ENCODE results near the gene NPR2.

The NPR2 gene

DNA sequence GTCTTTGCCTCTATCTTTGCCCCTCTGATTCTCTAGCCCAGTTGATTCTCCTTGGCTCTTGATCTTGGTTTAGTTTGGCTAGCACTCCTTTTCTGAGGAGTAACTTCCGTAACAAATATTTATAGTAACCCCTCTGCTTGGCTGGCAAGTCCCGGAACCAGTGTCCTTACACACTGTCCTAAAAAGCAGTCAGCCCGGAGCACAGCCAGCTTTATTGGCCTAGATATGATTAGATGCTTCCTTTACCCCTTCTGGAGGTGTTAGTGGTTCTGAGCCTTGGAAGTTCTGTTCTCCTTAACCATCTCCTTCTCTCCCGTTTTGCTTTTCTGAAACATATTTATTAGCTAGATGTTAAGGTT, 20.3 kb upstream of the NPR2 start:
- Histone ChIP-seq H3K27ac (no peak overlapping the region), H3K4me3 (IDR thresholded peaks at IDR 0.05; ENCODE audit: insufficient read depth, low read depth, low read length) (no peak overlapping the region), H3K4me1 (ENCODE audit: low read depth, poor library complexity, severe bottlenecking) (peaks cover 7% of the 10 kb centered on the region), H3K4me2 (no peak overlapping the region), H3K27me3 (ENCODE audit: insufficient read depth, low read depth) (no peaks in the 10 kb centered on the region), H3K9ac (no peak overlapping the region), H3K36me3 (ENCODE audit: insufficient read depth) (no peaks in the 10 kb centered on the region), H2AFZ (ENCODE audit: low read depth) (no peak overlapping the region), H3K79me2 (ENCODE audit: insufficient read depth, low read depth) (0 out of 2 replicates have a peak, but pooled peaks cover 7% of the 10 kb centered on the region), H4K20me1 (ENCODE audit: insufficient read depth) (no peaks in the 10 kb centered on the region)
- TF ChIP-seq, protein P1, sequence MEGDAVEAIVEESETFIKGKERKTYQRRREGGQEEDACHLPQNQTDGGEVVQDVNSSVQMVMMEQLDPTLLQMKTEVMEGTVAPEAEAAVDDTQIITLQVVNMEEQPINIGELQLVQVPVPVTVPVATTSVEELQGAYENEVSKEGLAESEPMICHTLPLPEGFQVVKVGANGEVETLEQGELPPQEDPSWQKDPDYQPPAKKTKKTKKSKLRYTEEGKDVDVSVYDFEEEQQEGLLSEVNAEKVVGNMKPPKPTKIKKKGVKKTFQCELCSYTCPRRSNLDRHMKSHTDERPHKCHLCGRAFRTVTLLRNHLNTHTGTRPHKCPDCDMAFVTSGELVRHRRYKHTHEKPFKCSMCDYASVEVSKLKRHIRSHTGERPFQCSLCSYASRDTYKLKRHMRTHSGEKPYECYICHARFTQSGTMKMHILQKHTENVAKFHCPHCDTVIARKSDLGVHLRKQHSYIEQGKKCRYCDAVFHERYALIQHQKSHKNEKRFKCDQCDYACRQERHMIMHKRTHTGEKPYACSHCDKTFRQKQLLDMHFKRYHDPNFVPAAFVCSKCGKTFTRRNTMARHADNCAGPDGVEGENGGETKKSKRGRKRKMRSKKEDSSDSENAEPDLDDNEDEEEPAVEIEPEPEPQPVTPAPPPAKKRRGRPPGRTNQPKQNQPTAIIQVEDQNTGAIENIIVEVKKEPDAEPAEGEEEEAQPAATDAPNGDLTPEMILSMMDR (conservative IDR thresholded peaks at IDR 0.05; ENCODE audit: low read depth, low read length): no peak

DNA sequence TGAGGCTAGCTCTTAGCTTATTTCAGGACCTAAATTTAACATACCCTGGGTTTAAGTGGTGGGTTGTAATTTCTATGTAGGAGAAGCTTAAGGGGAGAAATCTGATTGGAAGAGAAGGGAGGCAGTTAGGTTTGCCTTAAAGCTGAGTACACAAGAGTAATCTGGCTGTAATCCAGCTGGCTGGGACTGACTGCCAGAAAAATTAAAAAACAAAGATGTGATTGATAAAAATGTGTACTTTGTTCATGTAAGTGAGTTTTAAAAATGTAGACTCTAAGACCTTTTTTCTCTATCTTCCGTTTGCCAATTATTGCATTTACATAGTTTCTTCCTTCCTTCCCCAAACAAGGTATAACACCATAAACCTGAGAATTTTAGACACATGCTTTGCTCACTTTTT, 19.9 kb upstream of the NPR2 start:
- no peak overlapping the region for H3K27ac ChIP-seq
- no peak overlapping the region for H3K4me2 ChIP-seq
- H3K36me3 ChIP-seq (ENCODE audit: insufficient read depth): no peaks in the 10 kb centered on the region
- 0 out of 2 replicates have a peak, but pooled peaks cover 6% of the 10 kb centered on the region for H3K79me2 ChIP-seq (ENCODE audit: insufficient read depth, low read depth)
- no peak overlapping the region for H3K4me3 ChIP-seq (IDR thresholded peaks at IDR 0.05; ENCODE audit: insufficient read depth, low read depth, low read length)
- no peaks in the 10 kb centered on the region for H3K27me3 ChIP-seq (ENCODE audit: insufficient read depth, low read depth)
- H3K9ac ChIP-seq: no peak overlapping the region
- TF ChIP-seq, protein P1 (conservative IDR thresholded peaks at IDR 0.05; ENCODE audit: low read depth, low read length): no peak
- no peak overlapping the region for H2AFZ ChIP-seq (ENCODE audit: low read depth)
- H3K4me1 ChIP-seq (ENCODE audit: low read depth, poor library complexity, severe bottlenecking): peaks cover 10% of the 10 kb centered on the region
- H4K20me1 ChIP-seq (ENCODE audit: insufficient read depth): no peaks in the 10 kb centered on the region

GRCh38 chr9:35771943-35772342, 19.4 kb upstream of the NPR2 start:
- TF ChIP-seq, protein P1 (conservative IDR thresholded peaks at IDR 0.05; ENCODE audit: low read depth, low read length): no peak
- H3K27me3 ChIP-seq (ENCODE audit: insufficient read depth, low read depth): no peaks in the 10 kb centered on the region
- H4K20me1 ChIP-seq (ENCODE audit: insufficient read depth): no peaks in the 10 kb centered on the region
- H3K4me1 ChIP-seq (ENCODE audit: low read depth, poor library complexity, severe bottlenecking): peaks cover 10% of the 10 kb centered on the region
- no peak overlapping the region for H3K27ac ChIP-seq
- H3K9ac ChIP-seq: no peak overlapping the region
- H3K4me3 ChIP-seq (IDR thresholded peaks at IDR 0.05; ENCODE audit: insufficient read depth, low read depth, low read length): no peak overlapping the region
- 0 out of 2 replicates have a peak, but pooled peaks cover 2% of the 10 kb centered on the region for H3K79me2 ChIP-seq (ENCODE audit: insufficient read depth, low read depth)
- H2AFZ ChIP-seq (ENCODE audit: low read depth): no peak overlapping the region
- no peaks in the 10 kb centered on the region for H3K36me3 ChIP-seq (ENCODE audit: insufficient read depth)
- H3K4me2 ChIP-seq: no peak overlapping the region

GRCh38 chr9:35774907-35775635, 16.3 kb upstream of the NPR2 start:
- Histone ChIP-seq H4K20me1 (ENCODE audit: insufficient read depth) (no peaks in the 10 kb centered on the region), H2AFZ (ENCODE audit: low read depth) (no peak overlapping the region), H3K27me3 (ENCODE audit: insufficient read depth, low read depth) (no peaks in the 10 kb centered on the region), H3K4me3 (IDR thresholded peaks at IDR 0.05; ENCODE audit: insufficient read depth, low read depth, low read length) (no peak overlapping the region), H3K4me2 (no peak overlapping the region), H3K4me1 (ENCODE audit: low read depth, poor library complexity, severe bottlenecking) (peaks cover 10% of the 10 kb centered on the region), H3K36me3 (ENCODE audit: insufficient read depth) (no peaks in the 10 kb centered on the region), H3K79me2 (ENCODE audit: insufficient read depth, low read depth) (no peaks in the 10 kb centered on the region), H3K9ac (no peak overlapping the region), H3K27ac (no peak overlapping the region)
- TF ChIP-seq, protein P1 (conservative IDR thresholded peaks at IDR 0.05; ENCODE audit: low read depth, low read length): no peak
